ENCODE data around the gene RBSN. TPM values are rescaled to one million over a fixed set of nuclear protein-coding genes. Genes with fewer than 3 reads are reported as not detected.

RBSN gene
- total RNA-seq, 2 donors from 2014 or later: 18.5 to 22.2 TPM

DNA sequence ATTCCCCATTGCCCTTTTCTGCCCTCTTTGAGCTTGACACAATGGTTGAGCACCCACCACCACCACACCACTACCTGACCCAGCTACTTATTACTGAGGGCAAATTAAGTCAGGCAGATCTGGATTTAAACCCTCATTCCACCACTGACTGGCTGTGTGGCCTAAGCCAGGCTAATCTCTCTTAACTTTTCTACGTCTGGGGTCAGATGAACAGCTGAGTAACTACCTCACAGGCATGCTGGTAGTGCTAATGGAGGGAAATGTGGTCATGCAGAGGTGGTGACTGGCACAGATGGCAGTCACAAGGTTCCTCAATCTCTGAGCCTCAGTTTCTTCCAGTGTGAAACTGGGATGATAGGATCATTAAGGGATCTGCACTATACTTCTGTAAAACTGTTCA is 29.5 kb downstream of the RBSN start:
- H3K4me3 ChIP-seq: no peak overlapping the region
- DNase-seq (ENCODE audit: low spot score): no peak
- H3K9me3 ChIP-seq: no peaks in the 10 kb centered on the region
- TF ChIP-seq, protein P1, sequence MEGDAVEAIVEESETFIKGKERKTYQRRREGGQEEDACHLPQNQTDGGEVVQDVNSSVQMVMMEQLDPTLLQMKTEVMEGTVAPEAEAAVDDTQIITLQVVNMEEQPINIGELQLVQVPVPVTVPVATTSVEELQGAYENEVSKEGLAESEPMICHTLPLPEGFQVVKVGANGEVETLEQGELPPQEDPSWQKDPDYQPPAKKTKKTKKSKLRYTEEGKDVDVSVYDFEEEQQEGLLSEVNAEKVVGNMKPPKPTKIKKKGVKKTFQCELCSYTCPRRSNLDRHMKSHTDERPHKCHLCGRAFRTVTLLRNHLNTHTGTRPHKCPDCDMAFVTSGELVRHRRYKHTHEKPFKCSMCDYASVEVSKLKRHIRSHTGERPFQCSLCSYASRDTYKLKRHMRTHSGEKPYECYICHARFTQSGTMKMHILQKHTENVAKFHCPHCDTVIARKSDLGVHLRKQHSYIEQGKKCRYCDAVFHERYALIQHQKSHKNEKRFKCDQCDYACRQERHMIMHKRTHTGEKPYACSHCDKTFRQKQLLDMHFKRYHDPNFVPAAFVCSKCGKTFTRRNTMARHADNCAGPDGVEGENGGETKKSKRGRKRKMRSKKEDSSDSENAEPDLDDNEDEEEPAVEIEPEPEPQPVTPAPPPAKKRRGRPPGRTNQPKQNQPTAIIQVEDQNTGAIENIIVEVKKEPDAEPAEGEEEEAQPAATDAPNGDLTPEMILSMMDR (IDR thresholded peaks at IDR 0.05): no peak
- no peaks in the 10 kb centered on the region for H3K27me3 ChIP-seq
- H3K4me1 ChIP-seq: peaks cover 0 to 4% of the 10 kb centered on the region in 2 donors
- H3K27ac ChIP-seq: no peak overlapping the region
- H3K36me3 ChIP-seq: peaks cover 34% of the 10 kb centered on the region

DNA sequence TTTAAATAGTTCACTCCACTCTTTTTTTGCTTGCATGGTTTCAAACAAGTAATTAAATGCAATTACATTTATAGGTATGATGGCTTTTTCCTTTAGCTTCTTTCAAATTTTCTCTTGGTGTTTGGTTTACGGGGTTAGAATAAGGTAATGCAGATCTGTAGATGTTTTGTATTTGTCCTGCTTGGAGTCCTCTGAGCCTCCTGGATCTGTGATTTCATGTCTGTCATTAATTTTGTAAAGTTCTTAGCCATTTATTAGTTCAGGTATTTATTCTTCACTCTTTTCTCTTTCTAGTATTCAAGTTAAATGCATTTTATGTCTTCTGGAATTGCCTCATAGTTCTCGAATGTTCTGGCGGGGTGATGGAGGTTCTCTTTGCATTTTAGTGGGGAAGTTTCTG is 32.5 kb downstream of the RBSN start:
- peaks cover 0 to 19% of the 10 kb centered on the region in 2 donors for H3K4me1 ChIP-seq
- no peaks in the 10 kb centered on the region for H3K27me3 ChIP-seq
- H3K36me3 ChIP-seq: peaks cover 4% of the 10 kb centered on the region
- DNase-seq (ENCODE audit: low spot score): no peak
- no peak overlapping the region for H3K4me3 ChIP-seq
- TF ChIP-seq, protein P1 (IDR thresholded peaks at IDR 0.05): no peak
- H3K9me3 ChIP-seq: no peaks in the 10 kb centered on the region
- H3K27ac ChIP-seq: no peak overlapping the region

DNA sequence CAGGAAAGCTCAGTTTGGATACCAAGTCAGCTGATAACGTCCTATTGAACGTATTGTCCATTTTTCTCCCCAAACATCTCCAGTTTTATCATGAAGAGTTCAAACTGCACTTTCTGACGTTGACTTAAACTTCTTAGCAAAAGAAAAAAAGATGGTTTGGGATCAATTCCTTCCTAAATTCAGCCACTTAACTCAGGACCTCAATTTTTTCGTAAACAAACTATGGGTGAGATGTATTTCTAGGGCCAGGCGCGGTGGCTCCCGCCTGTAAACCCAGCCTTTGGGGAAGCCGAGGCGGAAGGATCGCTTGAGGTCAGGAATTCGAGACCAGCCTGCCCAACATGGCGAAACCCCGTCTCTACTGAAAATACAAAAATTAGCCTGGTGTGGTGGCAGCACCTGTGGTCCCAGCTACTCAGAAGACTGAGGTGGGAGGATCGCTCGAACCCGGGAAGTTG is 33.4 kb downstream of the RBSN start:
- TF ChIP-seq, protein P1 (IDR thresholded peaks at IDR 0.05): no peak
- Histone ChIP-seq H3K27me3 (no peaks in the 10 kb centered on the region), H3K9me3 (no peaks in the 10 kb centered on the region), H3K27ac (peak overlapping the region; percentile 85 to 86), H3K4me3 (peak overlapping the region; percentile 82), H3K4me1 (peaks cover 0 to 19% of the 10 kb centered on the region in 2 donors), H3K36me3 (no peaks in the 10 kb centered on the region)
- DNase-seq (ENCODE audit: low spot score): no peak

DNA sequence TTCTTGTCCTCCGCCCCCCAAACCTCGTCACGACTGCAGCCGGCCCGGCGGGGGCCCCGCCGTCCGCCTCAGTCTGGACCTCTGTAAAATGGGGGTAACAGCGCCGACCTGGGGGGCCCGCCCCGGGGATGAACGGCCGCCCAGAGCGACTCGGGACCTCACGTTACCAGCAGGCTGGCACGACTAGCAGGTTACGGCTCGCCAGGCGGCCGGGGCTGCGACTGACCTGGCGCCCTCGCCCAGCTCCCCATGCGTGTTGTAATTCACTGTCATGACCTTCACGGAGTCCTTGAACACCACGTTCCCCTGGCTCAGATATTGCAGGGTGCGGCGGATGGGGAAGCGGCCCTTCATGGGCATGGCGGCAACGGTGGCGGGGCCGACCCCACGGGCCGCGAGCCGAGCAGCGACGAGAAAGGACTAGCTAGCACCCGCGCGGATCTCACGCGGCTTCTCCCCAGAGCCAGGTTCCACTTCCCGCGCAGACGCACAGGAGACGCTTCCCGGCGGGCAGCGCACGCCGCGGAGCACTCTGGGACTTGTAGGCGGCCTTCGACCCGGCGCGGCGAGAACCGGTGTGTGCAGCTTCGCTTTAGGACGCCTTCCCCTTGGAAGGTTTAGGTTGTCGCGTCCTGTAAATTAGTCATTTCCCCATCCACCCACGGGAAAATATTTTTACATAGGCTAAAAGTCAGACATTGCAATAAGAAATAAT is 34.0 kb downstream of the RBSN start, which contains the start of gene MRPS25:
TSS of gene MRPS25 (minus strand) at position 481 of the 715 bp plus-strand sequence. CDS start at position 360, 121 bp downstream.
- H3K4me1 ChIP-seq: peaks cover 0 to 19% of the 10 kb centered on the region in 2 donors
- DNase-seq (ENCODE audit: low spot score): peak; percentile 91
- H3K4me3 ChIP-seq: peak within 1 kb of the TSS; percentile 82
- no peaks in the 10 kb centered on the region for H3K27me3 ChIP-seq
- H3K9me3 ChIP-seq: no peaks in the 10 kb centered on the region
- peak within 1 kb of the TSS; percentile 85 to 86 for H3K27ac ChIP-seq
- TF ChIP-seq, protein P1 (IDR thresholded peaks at IDR 0.05): peak in 1 of 2 donors; percentile 9
- H3K36me3 ChIP-seq: no peaks in the 10 kb centered on the region

DNA sequence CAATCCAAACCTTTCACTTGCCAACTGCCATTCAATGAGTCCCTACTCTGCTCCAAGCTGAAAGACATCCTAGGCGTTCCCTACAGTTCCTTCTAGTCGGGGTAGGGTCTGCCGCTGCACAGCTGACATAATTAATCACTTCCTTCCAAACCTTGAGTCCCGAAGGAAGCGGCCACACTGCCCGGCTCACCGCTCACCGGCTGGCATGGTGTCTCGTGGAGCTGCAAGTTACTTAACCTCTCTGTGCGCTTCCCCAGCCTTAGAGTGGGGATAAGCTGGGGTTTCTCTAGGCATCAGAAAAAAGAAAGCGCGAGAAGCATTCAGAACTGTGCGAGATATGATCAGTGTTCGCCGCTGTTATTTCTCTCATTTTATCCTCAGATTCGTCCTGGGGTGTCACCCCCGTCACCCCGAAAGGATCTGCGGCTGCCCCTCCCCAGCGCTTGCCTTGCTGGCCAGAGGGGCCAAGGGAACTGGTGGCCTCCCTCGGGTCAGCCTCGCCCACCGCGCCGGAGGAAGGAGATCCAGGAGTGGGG is 34.6 kb downstream of the RBSN start:
- Histone ChIP-seq H3K27ac (peak overlapping the region; percentile 85 to 86), H3K4me1 (peaks cover 0 to 19% of the 10 kb centered on the region in 2 donors), H3K4me3 (peak overlapping the region; percentile 82), H3K9me3 (no peaks in the 10 kb centered on the region), H3K36me3 (no peaks in the 10 kb centered on the region), H3K27me3 (no peaks in the 10 kb centered on the region)
- no peak for DNase-seq (ENCODE audit: low spot score)
- TF ChIP-seq, protein P1 (IDR thresholded peaks at IDR 0.05): no peak
